Measurements from ENCODE around the gene IGDCC3.

- TF ChIP-seq, protein P1, sequence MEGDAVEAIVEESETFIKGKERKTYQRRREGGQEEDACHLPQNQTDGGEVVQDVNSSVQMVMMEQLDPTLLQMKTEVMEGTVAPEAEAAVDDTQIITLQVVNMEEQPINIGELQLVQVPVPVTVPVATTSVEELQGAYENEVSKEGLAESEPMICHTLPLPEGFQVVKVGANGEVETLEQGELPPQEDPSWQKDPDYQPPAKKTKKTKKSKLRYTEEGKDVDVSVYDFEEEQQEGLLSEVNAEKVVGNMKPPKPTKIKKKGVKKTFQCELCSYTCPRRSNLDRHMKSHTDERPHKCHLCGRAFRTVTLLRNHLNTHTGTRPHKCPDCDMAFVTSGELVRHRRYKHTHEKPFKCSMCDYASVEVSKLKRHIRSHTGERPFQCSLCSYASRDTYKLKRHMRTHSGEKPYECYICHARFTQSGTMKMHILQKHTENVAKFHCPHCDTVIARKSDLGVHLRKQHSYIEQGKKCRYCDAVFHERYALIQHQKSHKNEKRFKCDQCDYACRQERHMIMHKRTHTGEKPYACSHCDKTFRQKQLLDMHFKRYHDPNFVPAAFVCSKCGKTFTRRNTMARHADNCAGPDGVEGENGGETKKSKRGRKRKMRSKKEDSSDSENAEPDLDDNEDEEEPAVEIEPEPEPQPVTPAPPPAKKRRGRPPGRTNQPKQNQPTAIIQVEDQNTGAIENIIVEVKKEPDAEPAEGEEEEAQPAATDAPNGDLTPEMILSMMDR (IDR thresholded peaks at IDR 0.05): no peak
- TF ChIP-seq POLR2A (IDR thresholded peaks at IDR 0.05) (no peak), POLR2AphosphoS5 (IDR thresholded peaks at IDR 0.05) (no peak), EP300 (IDR thresholded peaks at IDR 0.05) (no peak)
Observed at GRCh38 chr15:65377976-65378366, at the start of gene IGDCC3.

Measured in upper lobe of left lung (tissue), 4 donors.